OCI-LY7 (cell line): ENCODE measurements around the gene MED15.

ENCODE experiments used
- CTCF ChIP-seq: fragments of 200-600 bp; sonication (generic); conservative IDR thresholded peaks from 2 replicates; pipeline ENCODE4 v1.5.1; 2014; ENCODE audit warnings: mild to moderate bottlenecking, antibody characterized with exemption, low read length, moderate library complexity, mixed read lengths
- EZH2phosphoT487 ChIP-seq: fragments of 200-600 bp; sonication (generic); IDR thresholded peaks from 2 replicates; pipeline ENCODE4 v1.6.1; 2018; ENCODE audit warnings: low read depth, borderline replicate concordance, mild to moderate bottlenecking, mixed run types, antibody characterized with exemption, low read length, moderate library complexity, mixed read lengths

- TF ChIP-seq CTCF (no peak), EZH2phosphoT487 (no peak)
These were observed 120.9 kb downstream of the MED15 start for GRCh38 chr22:20628081-20628939.
